Uterus (tissue), 2 donors: ENCODE results near the gene CABP7.

Experiments used
- CTCF ChIP-seq, 4 experiments: fragments of 200-600 bp in 2 of 4; fragments of 450-650 bp in 2 of 4; sonication (generic) in 2 of 4; IDR thresholded peaks; one replicate each; pipeline ENCODE4 v1.5.1; 2016 to 2019; ENCODE audit warnings: antibody characterized with exemption in 4 of 4, mild to moderate bottlenecking in 2 of 4, moderate library complexity in 1 of 4
- POLR2A ChIP-seq, 2 donors: fragments of 450-650 bp; IDR thresholded peaks; one replicate each; pipeline ENCODE4 v1.6.1; 2016; ENCODE audit warnings: antibody characterized with exemption in 2 of 2, mild to moderate bottlenecking in 1 of 2, moderate library complexity in 1 of 2

GRCh38 chr22:29720811-29721323 lies 1.1 kb downstream of the CABP7 start:
- TF ChIP-seq CTCF (IDR thresholded peaks at IDR 0.05) (no peak), POLR2A (IDR thresholded peaks at IDR 0.05) (no peak)
